A549 treated with Mapracorat at 1 μM for 4 hours (cell line): ENCODE data around the gene SMU1. TPM values are rescaled to one million over a fixed set of nuclear protein-coding genes. Genes with fewer than 3 reads are reported as not detected.

Experiments used
- total RNA-seq: library from RNA; stranded (reverse); fragments of 200-300 nt; extraction: Qiagen RNA extraction; gene quantifications from 5 replicates; pipeline ENCODE4 v1.2.3, GENCODE V29; 2022

SMU1 gene
- total RNA-seq, result 17.3 to 22.6 TPM (median 17.6 TPM) in 5 replicates

GRCh38 chr9:33076046-33077004 lies at the start of gene SMU1:
TSS of gene SMU1 (minus strand) at chr9:33076674. CDS start at chr9:33076608, 66 bp downstream.

GRCh38 chr9:33024966-33025571 lies 51.4 kb downstream of the SMU1 start, which contains the start of gene DNAJA1:
TSS of gene DNAJA1 (plus strand) at chr9:33025273. CDS start at chr9:33026485, 1,212 bp downstream.

Other genes with a start within 250 kb of the SMU1 start
- 35.9 to 50.5 TPM (median 38.9 TPM) in 5 replicates for gene APTX, start 75.0 kb downstream of the SMU1 start, total RNA-seq
- 206 to 243 TPM (median 234 TPM) in 5 replicates for gene DNAJA1, start 51.4 kb downstream of the SMU1 start, total RNA-seq
- gene B4GALT1, start 90.7 kb upstream of the SMU1 start, total RNA-seq, result 196 to 244 TPM (median 227 TPM) in 5 replicates
- not detected in 5 replicates for gene SPINK4, start 163.5 kb upstream of the SMU1 start, total RNA-seq
- 121 to 144 TPM (median 138 TPM) in 5 replicates for gene BAG1, start 188.0 kb upstream of the SMU1 start, total RNA-seq
- 68.4 to 84.0 TPM (median 71.0 TPM) in 5 replicates for gene CHMP5, start 188.4 kb upstream of the SMU1 start, total RNA-seq
- 29.2 to 34.1 TPM (median 31.0 TPM) in 5 replicates for gene NFX1, start 213.8 kb upstream of the SMU1 start, total RNA-seq